ENCODE data around the gene KRT40.

DNA sequence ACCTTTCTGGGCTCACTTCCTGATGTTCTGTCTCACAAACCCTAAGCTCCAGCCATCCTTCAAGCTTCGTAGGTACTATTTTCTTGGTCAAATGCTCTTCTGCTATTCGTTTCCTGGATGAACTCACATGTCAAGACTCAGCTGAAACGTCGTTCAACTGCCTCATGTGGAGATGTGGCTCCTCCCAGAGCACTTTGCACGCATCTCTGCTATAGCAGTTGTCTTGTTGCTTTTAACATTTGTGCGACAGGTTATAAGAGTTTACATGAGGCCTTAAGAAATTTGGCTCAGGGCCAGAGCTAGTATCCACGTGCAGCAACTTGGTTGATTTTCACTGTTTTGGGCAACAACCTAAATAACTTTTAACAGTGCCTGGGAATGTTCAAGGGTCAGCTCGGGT lies 2.8 kb upstream of the KRT40 start:
- TF ChIP-seq, protein P1, sequence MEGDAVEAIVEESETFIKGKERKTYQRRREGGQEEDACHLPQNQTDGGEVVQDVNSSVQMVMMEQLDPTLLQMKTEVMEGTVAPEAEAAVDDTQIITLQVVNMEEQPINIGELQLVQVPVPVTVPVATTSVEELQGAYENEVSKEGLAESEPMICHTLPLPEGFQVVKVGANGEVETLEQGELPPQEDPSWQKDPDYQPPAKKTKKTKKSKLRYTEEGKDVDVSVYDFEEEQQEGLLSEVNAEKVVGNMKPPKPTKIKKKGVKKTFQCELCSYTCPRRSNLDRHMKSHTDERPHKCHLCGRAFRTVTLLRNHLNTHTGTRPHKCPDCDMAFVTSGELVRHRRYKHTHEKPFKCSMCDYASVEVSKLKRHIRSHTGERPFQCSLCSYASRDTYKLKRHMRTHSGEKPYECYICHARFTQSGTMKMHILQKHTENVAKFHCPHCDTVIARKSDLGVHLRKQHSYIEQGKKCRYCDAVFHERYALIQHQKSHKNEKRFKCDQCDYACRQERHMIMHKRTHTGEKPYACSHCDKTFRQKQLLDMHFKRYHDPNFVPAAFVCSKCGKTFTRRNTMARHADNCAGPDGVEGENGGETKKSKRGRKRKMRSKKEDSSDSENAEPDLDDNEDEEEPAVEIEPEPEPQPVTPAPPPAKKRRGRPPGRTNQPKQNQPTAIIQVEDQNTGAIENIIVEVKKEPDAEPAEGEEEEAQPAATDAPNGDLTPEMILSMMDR (IDR thresholded peaks at IDR 0.05; ENCODE audit: extremely low read depth in 1 of 2, insufficient read depth in 1 of 2, low read depth in 1 of 2, low read length in 2 of 2), result no peak
- TF ChIP-seq POLR2A (IDR thresholded peaks at IDR 0.05; ENCODE audit: low read depth, low read length) (no peak), FOS (IDR thresholded peaks at IDR 0.05; ENCODE audit: borderline replicate concordance, insufficient read depth, low read length) (no peak), EZH2 (IDR thresholded peaks at IDR 0.05; ENCODE audit: borderline replicate concordance, low read depth, low read length, severe bottlenecking) (no peak), JUN (IDR thresholded peaks at IDR 0.05; ENCODE audit: borderline replicate concordance, insufficient read depth, insufficient read length, low read depth) (no peak)
